Measurements from ENCODE around the gene IGFL1.
A peak's percentile ranks its signal among the peaks of the same experiment; 100 is the strongest.
"Not testable (repeated sequence)": the region's sequence is repeated elsewhere in the genome, so short reads cannot be mapped to it uniquely, and the experiment has no call there.

The IGFL1 gene

DNA sequence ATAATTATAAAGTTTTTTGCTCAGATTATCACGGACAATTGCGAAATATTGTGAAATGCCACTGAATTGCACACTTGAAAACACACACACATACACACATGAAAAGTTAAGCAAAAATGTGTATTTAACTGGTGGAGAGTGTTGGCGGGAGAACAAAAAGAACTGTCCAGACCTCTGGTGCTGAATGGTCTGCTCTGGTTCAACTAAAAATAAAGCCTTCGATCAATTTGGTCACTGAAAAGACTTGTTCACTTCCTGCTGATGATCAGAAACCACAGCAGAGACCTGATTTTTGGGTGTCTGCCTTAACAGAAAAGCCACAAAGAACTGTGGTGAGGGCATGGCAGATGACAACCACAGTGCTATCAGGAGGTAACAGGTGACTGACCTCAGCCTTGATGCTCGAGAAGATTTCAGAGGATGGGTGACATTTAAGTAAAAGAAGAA, 4.0 kb upstream of the IGFL1 start:
- no peak for DNase-seq (ENCODE audit: low spot score)

DNA sequence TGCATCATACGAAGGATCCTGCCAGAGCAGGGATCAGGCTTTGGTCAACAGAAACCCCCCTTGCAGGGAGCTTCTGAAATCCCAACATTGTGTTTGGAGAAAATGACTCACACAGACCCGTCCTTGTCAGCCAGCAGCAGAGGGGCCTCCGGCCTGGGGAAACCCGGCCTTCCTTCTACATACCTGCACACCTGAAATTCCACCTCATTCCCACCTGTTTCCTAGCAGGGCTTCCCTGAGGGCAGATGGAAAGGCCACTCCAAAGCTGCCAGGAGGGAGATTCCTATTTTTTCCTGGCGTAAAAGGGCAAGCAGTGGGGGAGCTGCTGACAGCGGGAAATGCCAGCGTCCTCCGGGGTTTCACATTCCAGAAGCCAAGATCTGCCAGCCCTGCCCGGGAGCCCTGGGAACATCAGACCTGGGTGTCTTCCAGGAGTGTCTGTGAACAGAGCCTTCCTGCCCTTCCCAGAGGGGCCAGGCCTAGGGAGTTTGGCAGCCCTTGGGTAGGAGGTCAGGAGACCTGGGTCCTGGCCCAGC, 3.0 kb upstream of the IGFL1 start:
- no peak for DNase-seq (ENCODE audit: low spot score)

DNA sequence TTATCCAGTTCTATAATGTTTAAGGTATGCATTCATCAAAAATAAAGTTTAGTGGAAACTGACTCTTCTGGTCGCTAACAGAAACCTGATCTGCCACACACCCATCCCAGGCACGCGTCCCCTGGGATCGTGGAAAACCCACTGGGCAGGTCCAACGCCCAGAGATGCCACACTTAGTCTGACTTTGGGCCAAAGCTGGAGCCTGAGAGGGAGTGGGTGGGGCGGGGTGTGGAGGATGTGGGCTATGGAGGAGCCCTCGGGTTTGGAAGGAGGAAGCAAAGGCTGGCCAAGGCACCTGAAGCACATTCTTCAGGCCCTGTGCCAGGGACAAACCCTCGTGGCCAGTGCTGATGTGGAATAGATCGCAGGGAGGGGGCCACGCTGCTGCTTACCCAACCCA, 2.5 kb downstream of the IGFL1 start:
- DNase-seq (ENCODE audit: low spot score), result no peak

DNA sequence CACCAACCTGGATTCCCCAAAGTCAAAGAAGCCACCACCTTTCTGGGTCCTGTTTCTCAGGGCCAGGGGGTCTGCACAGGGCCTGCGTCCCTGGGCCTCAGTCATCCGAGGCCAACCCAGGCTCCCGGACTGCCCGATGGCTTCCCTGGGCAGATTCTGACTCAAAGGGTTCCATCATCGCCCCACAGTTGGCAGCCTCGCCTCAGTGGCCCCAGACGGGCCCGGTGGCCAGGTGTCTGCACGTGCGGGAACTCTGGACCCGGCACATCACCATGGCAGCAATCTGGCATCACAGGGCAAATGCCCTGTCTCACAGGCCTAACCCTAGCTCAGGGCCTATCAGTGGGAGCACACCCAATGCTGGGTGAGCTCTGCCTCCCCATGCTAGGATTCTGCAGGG, 2.9 kb downstream of the IGFL1 start:
- no peak for DNase-seq (ENCODE audit: low spot score)

DNA sequence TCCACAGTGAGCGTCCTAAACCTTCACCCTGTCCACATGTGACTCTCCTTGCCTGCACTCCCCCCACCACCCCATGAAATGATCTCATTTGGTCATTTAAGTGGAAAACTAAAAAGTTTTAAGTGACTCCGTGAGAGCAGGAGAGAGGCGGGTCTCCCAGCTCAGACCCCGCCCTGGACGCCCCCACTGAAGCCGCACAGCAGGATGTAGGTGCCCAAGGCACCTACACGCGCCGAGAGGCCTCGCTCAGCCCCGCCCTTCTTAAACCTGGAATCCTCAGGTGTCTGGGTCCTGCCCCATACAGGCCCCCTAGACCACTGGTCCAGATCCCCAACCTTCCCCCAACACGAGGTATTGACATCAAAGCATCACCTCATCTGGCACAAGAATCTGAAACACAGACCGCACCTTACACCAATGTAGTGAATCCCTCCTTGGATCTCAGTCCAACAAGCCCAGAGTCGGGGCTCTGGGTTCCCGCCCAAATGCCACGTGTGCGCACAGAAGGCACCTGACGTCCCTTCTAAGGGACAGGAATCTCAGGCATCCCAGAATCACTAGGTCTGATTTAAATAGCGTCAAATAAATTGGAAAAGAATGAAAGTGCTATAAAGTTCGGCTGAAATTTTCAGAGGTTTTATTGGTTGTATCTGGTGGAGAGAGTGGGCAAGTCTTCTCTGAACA, 3.5 kb downstream of the IGFL1 start:
- DNase-seq (ENCODE audit: low spot score), result no peak

DNA sequence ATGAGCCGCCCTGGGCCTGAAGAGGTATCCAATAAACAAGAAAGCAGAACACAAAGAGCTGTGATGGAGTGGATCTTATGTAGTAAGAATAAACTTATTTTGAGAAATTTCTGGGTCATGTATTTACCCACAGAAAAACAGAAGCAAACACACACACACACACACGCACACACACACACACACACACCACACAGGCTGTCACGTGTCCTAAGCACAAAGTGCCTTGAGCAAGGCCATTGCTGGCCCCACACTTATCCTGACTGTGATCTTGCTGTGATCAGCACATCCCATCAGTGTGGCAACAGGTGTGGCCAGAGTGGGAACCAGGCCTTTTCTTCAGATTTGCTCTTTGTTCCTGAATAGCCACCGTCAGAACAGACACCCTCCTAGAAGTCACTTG, 4.3 kb downstream of the IGFL1 start:
- DNase-seq (ENCODE audit: low spot score), result not testable (repeated sequence)

DNA sequence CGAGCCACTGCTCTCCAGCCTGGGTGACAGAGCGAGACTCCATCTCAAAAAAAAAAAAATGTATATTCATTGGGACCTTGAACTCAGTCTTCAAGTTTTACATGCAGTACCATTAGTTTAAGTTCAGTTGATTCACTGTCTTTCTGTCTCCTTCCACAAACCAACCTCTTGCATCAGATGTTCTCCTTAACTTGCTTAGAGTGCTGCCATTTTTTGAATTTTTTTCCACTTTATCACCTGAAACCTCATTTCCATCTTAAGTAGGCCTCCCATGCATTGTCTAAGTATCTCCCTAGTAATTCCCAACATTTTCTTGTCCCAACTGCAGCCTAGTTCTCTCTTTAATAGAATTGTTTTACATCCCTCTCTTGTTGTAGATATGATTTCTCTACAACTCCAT, 8.6 kb downstream of the IGFL1 start:
- DNase-seq (ENCODE audit: low spot score), result not testable (repeated sequence)

DNA sequence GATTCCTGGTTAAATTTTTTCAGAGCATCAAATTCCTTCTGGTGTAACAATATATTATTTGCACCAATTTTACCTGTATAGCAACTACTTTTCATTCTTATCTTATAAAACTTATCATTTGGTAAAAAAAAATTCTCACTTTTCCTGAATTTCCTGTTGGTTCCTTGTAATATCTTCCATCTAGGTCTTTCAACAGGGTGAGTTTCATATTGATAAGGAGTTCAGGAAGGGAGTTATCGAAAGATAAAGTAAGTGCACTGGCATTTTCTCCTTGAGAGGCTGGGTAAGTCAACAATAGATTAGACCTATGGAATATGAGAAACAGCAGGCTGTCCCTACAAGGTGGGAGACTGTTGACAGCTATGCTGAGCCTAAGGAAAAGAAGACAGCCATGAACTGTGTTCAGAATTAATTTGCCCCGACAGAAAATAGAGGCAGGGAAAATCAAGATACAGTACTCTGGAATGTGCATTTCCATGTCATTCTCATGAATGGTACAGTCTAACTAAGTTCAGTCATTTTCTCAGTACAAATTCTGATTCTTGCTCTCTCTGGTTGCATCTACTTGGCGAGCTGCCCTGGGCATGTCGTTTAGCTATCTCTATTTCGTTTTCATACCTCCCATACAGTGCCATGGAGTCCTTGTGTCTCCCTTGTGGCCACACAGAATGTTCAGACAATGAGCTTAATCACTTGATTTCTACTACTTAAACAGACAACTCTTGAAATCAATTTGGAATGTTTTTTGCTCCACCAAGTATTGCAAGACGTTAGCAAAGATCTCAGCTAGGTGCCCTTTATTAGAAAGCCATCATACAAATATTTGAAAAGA, 9.9 kb downstream of the IGFL1 start:
- DNase-seq (ENCODE audit: low spot score), result no peak

DNA sequence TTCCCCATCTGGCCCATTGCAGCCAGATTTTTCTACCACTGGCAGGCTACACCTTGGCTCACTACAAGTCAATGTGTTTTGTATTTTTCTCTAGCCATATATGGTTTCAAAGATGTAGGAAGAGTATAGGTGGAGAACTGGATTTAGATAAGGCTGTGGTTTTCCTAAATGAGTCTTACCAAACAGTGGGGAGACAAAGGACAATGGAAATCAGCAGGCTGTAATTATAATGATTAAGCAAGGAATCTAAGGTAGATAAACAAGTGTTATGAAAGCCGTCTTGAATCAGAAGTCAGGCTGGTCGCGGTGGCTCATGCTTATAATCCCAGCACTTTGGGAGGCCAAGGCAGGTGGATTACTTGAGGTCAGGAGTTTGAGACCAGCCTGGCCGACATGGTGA, 11.2 kb downstream of the IGFL1 start:
- no peak for DNase-seq (ENCODE audit: low spot score)

DNA sequence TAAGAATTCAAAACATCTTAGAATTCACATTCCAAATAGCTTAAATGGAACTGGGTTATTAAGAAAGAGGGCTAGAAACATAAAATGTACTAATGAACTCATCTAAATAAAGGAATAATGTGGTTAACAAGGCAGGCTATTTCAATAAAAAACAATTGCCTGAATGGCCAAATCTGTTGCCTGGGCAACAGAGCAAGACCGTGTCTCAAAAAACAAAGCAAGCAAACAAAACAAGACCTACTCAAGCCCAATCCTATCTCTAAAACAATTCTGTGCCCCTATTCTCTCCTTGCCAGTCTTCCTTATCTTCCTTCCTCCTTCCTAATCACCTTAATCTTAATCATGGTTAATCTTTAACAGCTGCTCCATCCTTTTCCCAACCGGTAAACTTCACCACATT, 12.1 kb downstream of the IGFL1 start:
- no peak for DNase-seq (ENCODE audit: low spot score)

DNA sequence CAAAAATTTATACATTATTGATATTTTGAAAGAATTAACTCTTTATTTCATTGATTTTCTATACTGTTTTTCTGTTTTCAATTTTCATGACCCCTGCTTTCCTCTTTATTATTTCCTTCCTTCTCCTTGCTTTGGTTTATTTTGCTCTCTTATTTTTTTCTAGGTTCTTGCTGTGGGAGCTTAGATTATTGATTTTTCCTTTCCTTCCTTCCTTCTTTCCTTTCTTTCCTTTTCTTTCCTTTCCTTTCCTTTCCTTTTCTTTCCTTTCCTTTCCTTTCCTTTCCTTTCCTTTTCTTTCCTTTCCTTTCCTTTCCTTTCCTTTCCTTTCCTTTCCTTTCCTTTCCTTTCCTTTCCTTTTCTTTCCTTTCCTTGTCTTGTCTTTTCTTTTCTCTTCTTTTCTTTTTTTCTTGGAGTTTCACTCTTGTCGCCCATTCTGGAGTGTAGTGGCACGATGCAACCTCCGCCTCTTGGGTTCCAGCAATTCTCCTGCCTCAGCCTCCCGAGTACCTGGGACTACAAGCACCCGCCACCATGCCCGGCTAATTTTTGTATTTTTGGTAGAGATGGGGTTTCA, 13.6 kb downstream of the IGFL1 start:
- DNase-seq (ENCODE audit: low spot score), result not testable (repeated sequence)

DNA sequence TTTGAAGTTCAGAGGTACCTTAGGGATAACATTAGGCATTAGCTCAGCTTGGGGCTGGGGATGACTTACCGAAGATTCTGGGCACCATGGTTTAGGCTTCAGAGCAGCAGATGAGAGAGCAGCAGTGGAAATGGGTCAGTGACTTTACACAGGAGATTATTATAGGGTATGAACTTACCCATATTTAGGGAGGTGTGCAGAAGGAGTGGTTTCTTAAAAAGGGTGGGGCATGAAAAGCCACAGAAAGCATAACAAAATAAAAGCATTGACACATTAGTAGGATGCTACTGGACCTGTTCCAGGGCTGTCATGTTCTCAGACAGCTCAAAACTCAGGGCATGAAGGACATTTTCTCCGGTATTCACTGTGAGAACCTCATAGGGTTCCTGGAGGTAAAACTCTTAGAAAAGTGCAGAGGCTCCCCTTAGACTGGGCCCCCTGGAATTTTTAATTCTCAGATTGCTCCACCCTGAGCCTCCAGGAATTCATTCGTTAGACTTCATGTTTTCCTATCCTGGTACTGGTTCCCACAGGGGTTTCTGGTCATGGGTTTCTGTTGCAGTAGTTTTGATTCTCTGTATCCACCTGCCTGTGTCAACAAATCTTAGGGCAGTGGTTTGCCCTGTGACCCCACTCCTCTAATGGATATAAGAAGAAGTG, 20.7 kb downstream of the IGFL1 start:
- DNase-seq (ENCODE audit: low spot score), result no peak

DNA sequence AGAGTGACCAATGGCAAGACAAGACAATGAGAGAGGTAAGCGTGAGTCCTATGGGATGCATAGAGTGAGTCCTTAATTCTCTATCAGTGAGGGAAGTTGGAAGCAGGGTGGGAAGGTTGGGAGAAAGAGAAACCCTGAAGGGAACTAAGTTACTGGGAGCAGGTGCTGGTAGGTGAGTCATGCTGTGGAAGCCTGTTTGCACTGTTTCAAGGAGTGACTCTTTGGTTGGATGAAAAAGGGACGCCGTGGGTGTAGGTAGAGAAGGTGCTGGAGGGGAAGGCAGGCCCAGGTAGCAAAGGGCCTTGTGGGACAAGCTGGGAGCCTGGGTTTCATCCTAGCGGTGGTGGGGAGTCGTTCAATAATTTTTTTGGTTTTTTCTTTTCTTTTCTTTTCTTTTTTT, 21.9 kb downstream of the IGFL1 start:
- no peak for DNase-seq (ENCODE audit: low spot score)

DNA sequence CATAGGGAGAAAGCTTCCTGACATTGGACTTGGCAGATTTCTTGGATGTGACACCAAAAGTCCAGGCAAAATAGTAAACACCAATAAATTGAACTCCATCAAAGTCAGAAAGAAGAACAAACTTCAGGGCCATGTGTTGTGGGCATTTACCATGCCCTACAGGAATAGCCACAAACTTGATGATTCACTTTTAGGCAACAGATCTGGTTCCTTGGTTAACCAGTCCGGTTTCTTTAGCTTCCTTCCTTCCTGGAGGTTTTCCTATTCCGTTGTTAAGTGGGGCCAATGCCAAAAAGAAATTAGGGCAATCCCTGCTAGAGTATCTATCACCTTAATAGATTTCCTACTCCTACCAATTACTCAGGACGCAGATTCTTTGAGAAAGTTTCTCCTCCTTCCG, 25.2 kb downstream of the IGFL1 start:
- no peak for DNase-seq (ENCODE audit: low spot score)

DNA sequence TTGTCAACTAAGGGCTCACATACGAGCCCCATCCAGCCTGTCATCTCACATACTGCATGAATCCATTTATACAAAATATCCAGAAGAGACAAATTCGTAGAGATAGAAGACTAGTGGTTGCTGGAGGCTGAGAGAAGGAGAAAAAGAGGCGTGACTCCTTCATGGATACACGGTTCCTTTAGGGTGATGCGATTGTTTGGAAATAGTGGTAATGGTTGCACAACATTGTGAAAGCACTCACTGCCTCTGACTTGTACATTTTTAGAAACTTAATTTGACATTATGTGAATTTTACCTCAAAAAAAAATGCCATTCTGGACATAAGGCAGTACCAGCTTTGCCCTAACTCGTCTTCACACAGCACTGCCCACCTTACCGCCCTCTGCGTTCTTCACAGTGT, 27.3 kb downstream of the IGFL1 start:
- DNase-seq (ENCODE audit: low spot score), result no peak

DNA sequence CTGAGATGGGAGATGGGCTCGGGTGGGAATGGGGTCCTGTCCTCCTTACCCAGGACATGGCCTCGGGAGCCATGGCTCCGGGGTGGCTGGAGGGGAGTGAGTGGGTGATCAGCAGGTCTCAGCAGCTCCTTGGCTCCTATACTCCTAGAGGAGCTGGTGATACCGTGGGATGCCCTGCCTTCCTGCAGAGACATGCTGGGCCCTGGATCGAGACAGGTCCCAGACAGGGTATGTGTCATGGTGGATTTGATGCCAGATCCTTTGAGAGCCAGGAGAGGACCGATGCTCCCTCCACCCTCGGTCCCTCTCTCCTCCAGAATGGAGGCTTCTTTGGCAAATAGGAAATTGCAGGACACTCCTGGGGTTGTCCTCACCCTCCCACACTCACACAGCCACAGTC, 32.0 kb downstream of the IGFL1 start:
- DNase-seq (ENCODE audit: low spot score), result not testable (repeated sequence)

DNA sequence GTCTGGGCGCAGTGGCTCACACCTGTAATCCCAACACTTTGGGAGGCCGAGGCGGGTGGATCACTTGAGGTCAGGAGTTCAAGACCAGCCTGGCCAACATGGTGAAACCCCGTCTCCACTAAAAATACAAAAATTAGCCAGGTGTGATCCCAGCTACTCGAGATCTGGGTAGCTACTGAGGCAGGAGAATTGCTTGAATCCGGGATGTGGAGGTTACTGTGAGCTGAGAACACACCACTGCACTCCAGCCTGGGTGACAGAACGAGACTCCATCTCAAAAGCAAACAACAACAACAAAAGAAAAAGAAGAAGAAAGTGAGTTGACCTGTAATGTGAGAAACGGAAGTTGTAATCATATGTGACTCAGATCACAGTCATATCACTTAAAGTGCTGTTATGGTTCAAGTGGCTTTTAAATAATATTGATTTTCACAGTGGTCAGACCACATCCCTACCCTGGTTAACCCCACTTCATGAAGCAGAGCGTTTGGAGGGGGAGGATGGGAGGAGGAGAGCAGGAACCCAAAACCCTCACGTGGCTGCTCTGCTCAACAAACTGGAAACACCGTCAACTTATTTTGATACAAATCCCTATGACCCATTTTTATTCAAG, 33.2 kb downstream of the IGFL1 start:
- not testable (repeated sequence) for DNase-seq (ENCODE audit: low spot score)

DNA sequence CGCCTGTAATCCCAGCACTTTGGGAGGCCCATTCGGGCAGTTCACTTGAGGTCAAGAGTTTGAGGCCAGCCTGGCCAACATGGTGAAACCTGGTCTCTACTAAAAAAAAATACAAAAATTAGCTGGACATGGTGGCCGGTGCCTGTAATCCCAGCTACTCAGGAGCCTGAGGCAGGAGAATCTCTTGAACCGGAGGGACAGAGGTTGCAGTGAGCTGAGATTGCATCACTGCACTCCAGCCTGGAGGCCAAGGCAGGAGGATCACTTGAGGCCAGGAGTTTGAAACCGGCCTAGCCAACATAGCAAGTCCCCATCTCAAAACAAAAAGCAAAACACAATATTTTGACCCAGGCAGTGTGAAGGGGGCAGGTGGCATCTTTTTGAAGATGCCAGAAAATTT, 35.3 kb downstream of the IGFL1 start:
- DNase-seq (ENCODE audit: low spot score), result not testable (repeated sequence)

DNA sequence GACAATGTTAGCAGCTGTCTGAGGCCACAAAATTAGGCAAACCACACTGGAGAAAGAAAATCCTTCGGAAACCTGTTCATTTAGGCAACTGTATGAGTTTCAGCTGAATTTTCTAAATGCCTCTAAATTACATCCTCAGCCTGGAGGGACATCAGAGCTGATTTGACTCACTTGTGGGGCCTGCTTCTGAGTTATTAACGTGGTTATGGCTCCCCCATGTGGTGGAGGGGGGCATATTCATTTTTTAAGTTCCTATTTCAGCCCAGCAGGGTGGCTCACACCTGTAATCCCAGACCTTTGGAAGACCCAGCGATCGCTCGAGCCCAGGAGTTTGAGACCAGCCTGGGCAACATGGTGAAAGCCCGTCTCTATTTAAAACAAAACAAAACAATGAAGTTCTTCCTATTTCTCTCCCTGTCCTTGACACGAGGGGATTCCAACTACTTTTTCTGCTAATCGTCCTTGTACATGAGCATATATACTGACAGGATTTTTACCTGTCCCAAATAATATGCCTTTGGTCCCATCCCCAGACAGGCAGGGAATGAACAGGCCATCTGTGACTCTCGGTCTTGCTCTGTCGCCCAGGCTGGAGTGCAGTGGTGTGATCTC, 35.8 kb downstream of the IGFL1 start:
- DNase-seq (ENCODE audit: low spot score), result peak; percentile 63

DNA sequence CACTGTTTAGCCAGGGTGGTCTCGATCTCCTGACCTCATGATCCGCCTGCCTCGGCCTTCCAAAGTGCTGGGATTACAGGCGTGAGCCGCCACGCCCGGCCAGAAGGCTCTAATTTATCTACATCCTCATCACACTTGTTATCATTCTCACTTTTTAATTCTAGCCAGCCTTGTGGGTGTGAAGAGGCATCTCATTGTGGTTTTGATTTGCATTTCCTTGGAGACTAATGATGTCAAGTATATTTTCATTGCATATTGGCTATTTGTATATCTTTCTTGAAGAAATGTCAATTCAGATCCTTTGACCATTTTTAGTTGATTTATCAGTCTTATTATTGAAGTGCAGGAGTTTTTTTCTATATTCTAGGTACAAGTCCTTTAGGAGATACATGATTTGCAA, 39.6 kb downstream of the IGFL1 start:
- no peak for DNase-seq (ENCODE audit: low spot score)

DNA sequence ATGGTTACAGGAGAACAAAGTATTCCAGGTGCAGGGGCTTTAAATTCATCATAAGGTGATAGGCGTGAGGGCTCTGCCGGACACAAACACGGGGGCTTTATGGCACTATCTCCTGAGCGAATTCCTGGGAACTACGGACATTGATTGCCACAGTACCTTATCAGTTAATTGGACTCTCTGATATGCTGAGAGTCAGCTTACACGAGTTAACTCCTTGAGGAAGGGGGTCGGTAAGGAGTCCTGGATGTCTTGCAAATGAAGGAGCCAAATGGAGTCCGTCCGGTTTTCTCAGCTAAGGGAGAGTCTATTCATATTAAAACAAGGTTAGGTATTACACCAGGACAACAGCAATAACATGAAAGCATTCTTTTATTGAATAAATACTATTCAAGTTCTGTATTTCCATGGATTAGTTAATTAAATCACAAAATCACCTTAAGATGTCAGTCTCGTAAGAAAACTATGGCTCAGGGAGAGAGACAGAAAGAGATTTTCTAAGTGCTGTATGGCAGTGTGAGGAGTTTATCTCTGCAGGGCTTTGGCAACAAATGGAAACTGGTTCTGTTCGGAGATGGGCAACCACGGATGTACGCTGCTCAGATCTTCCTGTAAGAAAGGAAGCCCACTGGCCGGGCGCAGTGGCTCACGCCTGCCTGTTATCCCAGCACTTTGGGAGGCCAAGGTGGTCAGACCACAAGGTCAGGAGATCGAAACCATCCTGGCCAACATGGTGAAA, 41.1 kb downstream of the IGFL1 start:
- no peak for DNase-seq (ENCODE audit: low spot score)

Data from cerebellar cortex (tissue), 1 donor.